Progenitor cell of endocrine pancreas (in vitro differentiated cells): ENCODE data around the gene PLCB4. TPM values are rescaled to one million over a fixed set of nuclear protein-coding genes. Genes with fewer than 3 reads are reported as not detected.
"Not testable (repeated sequence)": the region's sequence is repeated elsewhere in the genome, so short reads cannot be mapped to it uniquely, and the experiment has no call there.

Experiments
- DNase-seq: peaks from one replicate; pipeline ENCODE4 v3.0.0; 2021; ENCODE audit warnings: low spot score; ENCODE audit not compliant: unreplicated experiment
- H3K27ac Mint-ChIP-seq: 2 replicates; pipeline ENCODE4 v1.8.0; 2021; ENCODE audit warnings: mild to moderate bottlenecking, moderate library complexity, mixed read lengths
- H3K27me3 Mint-ChIP-seq: 2 replicates; pipeline ENCODE4 v1.8.0; 2021; ENCODE audit warnings: mixed read lengths
- H3K36me3 Mint-ChIP-seq: 2 replicates; pipeline ENCODE4 v1.8.0; 2022; ENCODE audit warnings: mixed read lengths; ENCODE audit not compliant: insufficient read depth
- H3K4me1 Mint-ChIP-seq: 2 replicates; pipeline ENCODE4 v1.8.0; 2021; ENCODE audit warnings: low read depth, mixed read lengths
- H3K4me3 Mint-ChIP-seq: 2 replicates; pipeline ENCODE4 v1.8.0; 2021; ENCODE audit warnings: low read depth, mild to moderate bottlenecking, moderate library complexity, mixed read lengths
- H3K9me3 Mint-ChIP-seq: 2 replicates; pipeline ENCODE4 v1.8.0; 2021; ENCODE audit warnings: low read depth, mixed read lengths
- CTCF ChIP-seq: fragments of 200-600 bp; sonication (generic); IDR thresholded peaks from one replicate; pipeline ENCODE4 v1.5.0; 2021; ENCODE audit warnings: antibody characterized with exemption, mild to moderate bottlenecking; ENCODE audit not compliant: unreplicated experiment
- total RNA-seq: library from RNA; stranded (reverse); gene quantifications from 2 replicates; pipeline ENCODE4 v1.2.1, GENCODE V29; 2021

Gene PLCB4
- total RNA-seq, 1 donor from 2014 or later: 17.2 TPM

- no peaks in the 10 kb centered on the region for H3K36me3 Mint-ChIP-seq
- H3K4me3 Mint-ChIP-seq: no peak overlapping the region
- H3K4me1 Mint-ChIP-seq: no peaks in the 10 kb centered on the region
- no peak for TF ChIP-seq CTCF
- no peaks in the 10 kb centered on the region for H3K27me3 Mint-ChIP-seq
- peaks cover 6% of the 10 kb centered on the region for H3K9me3 Mint-ChIP-seq
- H3K27ac Mint-ChIP-seq: no peak overlapping the region
- DNase-seq: no peak
Measured at GRCh38 chr20:9043364-9043763, 25.5 kb upstream of the PLCB4 start.

GRCh38 chr20:9047928-9048327 lies 21.0 kb upstream of the PLCB4 start:
- not testable (repeated sequence) for H3K4me3 Mint-ChIP-seq, H3K36me3 Mint-ChIP-seq, DNase-seq, H3K27ac Mint-ChIP-seq, H3K4me1 Mint-ChIP-seq, H3K27me3 Mint-ChIP-seq
- peaks cover 13% of the 10 kb centered on the region for H3K9me3 Mint-ChIP-seq

- Mint-ChIP-seq H3K27me3 (no peaks in the 10 kb centered on the region), H3K4me1 (peaks cover 3% of the 10 kb centered on the region), H3K9me3 (peaks cover 13% of the 10 kb centered on the region), H3K4me3 (no peak overlapping the region), H3K36me3 (no peaks in the 10 kb centered on the region), H3K27ac (no peak overlapping the region)
- no peak for DNase-seq
- TF ChIP-seq CTCF: no peak
Measured at GRCh38 chr20:9051508-9051907, 17.4 kb upstream of the PLCB4 start.

- Mint-ChIP-seq H3K36me3 (no peaks in the 10 kb centered on the region), H3K27ac (no peak overlapping the region), H3K9me3 (peaks cover 13% of the 10 kb centered on the region), H3K27me3 (no peaks in the 10 kb centered on the region), H3K4me3 (no peak overlapping the region), H3K4me1 (peaks cover 3% of the 10 kb centered on the region)
- no peak for DNase-seq
- no peak for TF ChIP-seq CTCF
Measured at GRCh38 chr20:9052136-9052535, 16.8 kb upstream of the PLCB4 start.

- peaks cover 8% of the 10 kb centered on the region for H3K9me3 Mint-ChIP-seq
- no peak for DNase-seq
- no peaks in the 10 kb centered on the region for H3K36me3 Mint-ChIP-seq
- H3K27me3 Mint-ChIP-seq: no peaks in the 10 kb centered on the region
- no peak overlapping the region for H3K4me3 Mint-ChIP-seq
- H3K27ac Mint-ChIP-seq: no peak overlapping the region
- peaks cover 3% of the 10 kb centered on the region for H3K4me1 Mint-ChIP-seq
- TF ChIP-seq CTCF: no peak
Measured at GRCh38 chr20:9053108-9053507, 15.8 kb upstream of the PLCB4 start.

- Mint-ChIP-seq H3K4me3 (no peak overlapping the region), H3K9me3 (peaks cover 3% of the 10 kb centered on the region), H3K27ac (no peak overlapping the region), H3K36me3 (no peaks in the 10 kb centered on the region), H3K4me1 (peaks cover 3% of the 10 kb centered on the region), H3K27me3 (no peaks in the 10 kb centered on the region)
- DNase-seq: no peak
- TF ChIP-seq CTCF: no peak
Measured at GRCh38 chr20:9054176-9054575, 14.7 kb upstream of the PLCB4 start.
